Endothelial cell of umbilical vein (primary cell): ENCODE results near the gene CYP2C18. TPM values are rescaled to one million over a fixed set of nuclear protein-coding genes. Genes with fewer than 3 reads are reported as not detected.

Experiments
- BruUV-seq: library from RNA; stranded (reverse); fragments of 400-500 nt; replicated peaks from 2 replicates; lab custom pipeline; 2021; lab: Mats Ljungman, UMichigan
- CTCF ChIA-PET: fragments of 300-600, 350-600 bp; sonication (Branson Sonifier 250); formaldehyde crosslinking; loops from one replicate; lab custom pipeline; 2021; ENCODE audit warnings: antibody characterized with exemption, inconsistent platforms; lab: Charles Lee
- POLR2A ChIA-PET: fragments of 300-600, 350-600 bp; sonication (Branson Sonifier 250); formaldehyde crosslinking; loops from one replicate; lab custom pipeline; 2021; ENCODE audit warnings: antibody characterized with exemption, inconsistent platforms; lab: Charles Lee
- DNase-seq: peaks from one replicate; pipeline ENCODE4 v3.0.0-alpha.2; 2011; ENCODE audit warnings: low read depth, low spot score
- FAIRE-seq: peaks from 2 replicates; lab custom pipeline; 2011; peaks lifted over from hg19 to GRCh38; lab: Jason Lieb, UNC
- H2AFZ ChIP-seq: 2 replicates; pipeline ENCODE4 v1.6.0; 2012; ENCODE audit warnings: low read depth, low read length, control low read depth, inconsistent platforms
- H3K27ac ChIP-seq: 2 replicates; pipeline ENCODE4 v1.5.1; 2011; ENCODE audit warnings: low read depth, mild to moderate bottlenecking, control low read depth, low read length, moderate library complexity; ENCODE audit not compliant: insufficient read depth
- H3K27me3 ChIP-seq, 2 experiments: 2 replicates each; pipeline versions ENCODE4 v1.6.0 to v1.6.1; 2011; ENCODE audit warnings: low read length in 2 of 2, mixed read lengths in 1 of 2; ENCODE audit not compliant: control insufficient read depth in 2 of 2, insufficient read depth in 2 of 2
- H3K36me3 ChIP-seq, 2 experiments: 2 replicates in 1 of 2; 3 replicates in 1 of 2; pipeline ENCODE4 v1.5.1; 2011; ENCODE audit warnings: low read length in 2 of 2, mild to moderate bottlenecking in 1 of 2, moderate library complexity in 1 of 2; ENCODE audit not compliant: control insufficient read depth in 2 of 2, insufficient read depth in 2 of 2; ENCODE audit errors: extremely low read depth in 1 of 2
- H3K4me1 ChIP-seq: 3 replicates; pipeline ENCODE4 v1.5.1; 2011; ENCODE audit warnings: mild to moderate bottlenecking, low read length; ENCODE audit not compliant: control insufficient read depth, insufficient read depth; ENCODE audit errors: extremely low read depth
- H3K4me2 ChIP-seq: 2 replicates; pipeline ENCODE4 v1.6.1; 2011; ENCODE audit warnings: low read length, control low read depth, mixed read lengths; ENCODE audit not compliant: insufficient read depth
- H3K4me3 ChIP-seq, 3 experiments: fragments of 200-600 bp in 1 of 3; sonication (generic), shearing (Covaris generic) in 1 of 3; replicated peaks in 1 of 3; 2 replicates each; pipeline ENCODE4 v1.5.1; 2011 to 2016; ENCODE audit warnings: control low read depth in 3 of 3, low read length in 3 of 3, mild to moderate bottlenecking in 2 of 3, inconsistent platforms in 1 of 3, low read depth in 1 of 3, moderate library complexity in 1 of 3; ENCODE audit not compliant: insufficient read depth in 1 of 3
- H3K79me2 ChIP-seq: 2 replicates; pipeline ENCODE4 v1.6.0; 2012; ENCODE audit warnings: low read length, inconsistent platforms; ENCODE audit not compliant: control insufficient read depth, insufficient read depth
- H3K9ac ChIP-seq: replicated peaks from 2 replicates; pipeline ENCODE3; 2011; ENCODE audit warnings: low read length, control low read depth; ENCODE audit not compliant: insufficient read depth; ENCODE audit errors: extremely low read depth
- H3K9me1 ChIP-seq: replicated peaks from 3 replicates; pipeline ENCODE4 v1.6.0; 2011; ENCODE audit warnings: mild to moderate bottlenecking, low read length; ENCODE audit not compliant: control insufficient read depth, insufficient read depth; ENCODE audit errors: extremely low read depth
- H3K9me3 ChIP-seq: replicated peaks from 2 replicates; pipeline ENCODE4 v1.5.1; 2012; ENCODE audit warnings: low read length, inconsistent platforms; ENCODE audit not compliant: control insufficient read depth, insufficient read depth
- H4K20me1 ChIP-seq: replicated peaks from 2 replicates; pipeline ENCODE3; 2011; ENCODE audit warnings: mild to moderate bottlenecking, low read length; ENCODE audit not compliant: control insufficient read depth, insufficient read depth; ENCODE audit errors: extremely low read depth
- EZH2 ChIP-seq: IDR thresholded peaks from 2 replicates; pipeline ENCODE4 v1.6.1; 2012; ENCODE audit warnings: borderline replicate concordance, low read depth, mild to moderate bottlenecking, moderate library complexity, low read length, inconsistent platforms; ENCODE audit not compliant: severe bottlenecking
- FOS ChIP-seq: IDR thresholded peaks from 2 replicates; pipeline ENCODE4 v1.6.1; 2011; ENCODE audit warnings: mild to moderate bottlenecking, low read length, moderate library complexity, borderline replicate concordance; ENCODE audit not compliant: insufficient read depth
- GATA2 ChIP-seq: IDR thresholded peaks from 2 replicates; pipeline ENCODE4 v1.7.0; 2011; ENCODE audit warnings: low read depth, mild to moderate bottlenecking, moderate library complexity, mixed read lengths, low read length; ENCODE audit not compliant: insufficient read length, insufficient read depth
- JUN ChIP-seq: IDR thresholded peaks from 2 replicates; pipeline ENCODE4 v1.6.1; 2011; ENCODE audit warnings: borderline replicate concordance, low read depth; ENCODE audit not compliant: insufficient read length, insufficient read depth
- MYC ChIP-seq: IDR thresholded peaks from one replicate; pipeline ENCODE4 v1.6.1; 2011; ENCODE audit warnings: mild to moderate bottlenecking, low read depth, low read length
- POLR2A ChIP-seq: IDR thresholded peaks from 2 replicates; pipeline ENCODE4 v1.6.1; 2012; ENCODE audit warnings: low read depth, mild to moderate bottlenecking, control low read depth, low read length
- POLR2AphosphoS5 ChIP-seq: IDR thresholded peaks from 2 replicates; pipeline ENCODE4 v1.6.1; 2012; ENCODE audit warnings: low read depth, mild to moderate bottlenecking, control low read depth, low read length, moderate library complexity; ENCODE audit not compliant: insufficient read depth
- dilution Hi-C: fragments of 300-500 bp; cut with MboI; formaldehyde crosslinking; loops from one replicate; pipeline ENCODE4 v1.15.0; 2019; ENCODE audit warnings: low sequenced_read_pairs; ENCODE audit not compliant: extremely low pct_ligation_motif_present
- intact Hi-C: fragments of 100-400 bp; cut with micrococcal nuclease; formaldehyde crosslinking; loops from one replicate; pipeline ENCODE4 v1.10.0; 2022
- polyA plus RNA-seq, 4 experiments: library from polyadenylated mRNA; depleted of rRNA in 3 of 4; stranded (reverse) in 3 of 4; unstranded in 1 of 4; fragments of >200 nt; gene quantifications; 2 replicates each; pipeline versions ENCODE4 v1.2.1 to v1.2.3, GENCODE V29; 2011 to 2012; ENCODE audit warnings: missing spikeins in 1 of 4
- total RNA-seq: library from RNA; stranded (reverse); gene quantifications from 2 replicates; pipeline ENCODE4 v1.2.3, GENCODE V29; 2021
- TF ChIP-seq, protein P1 (sequence below), 2 donors: IDR thresholded peaks; 1 replicate in 1 of 2; 2 replicates in 1 of 2; pipeline ENCODE4 v1.5.1; 2011; ENCODE audit warnings: low read length in 2 of 2, mild to moderate bottlenecking in 2 of 2, moderate library complexity in 2 of 2, control low read depth in 1 of 2, inconsistent platforms in 1 of 2, low read depth in 1 of 2; ENCODE audit not compliant: insufficient read depth in 1 of 2; ENCODE audit errors: extremely low read depth in 1 of 2
- TF ChIP-seq, protein P2 (sequence below): IDR thresholded peaks from 2 replicates; pipeline ENCODE4 v1.6.1; 2011; ENCODE audit not compliant: insufficient read depth, insufficient read length

The CYP2C18 gene
- total and polyA plus RNA-seq, 2 donors (not counting 3 experiments of a cell fraction or from before 2014, with no cell fraction given): not detected

DNA sequence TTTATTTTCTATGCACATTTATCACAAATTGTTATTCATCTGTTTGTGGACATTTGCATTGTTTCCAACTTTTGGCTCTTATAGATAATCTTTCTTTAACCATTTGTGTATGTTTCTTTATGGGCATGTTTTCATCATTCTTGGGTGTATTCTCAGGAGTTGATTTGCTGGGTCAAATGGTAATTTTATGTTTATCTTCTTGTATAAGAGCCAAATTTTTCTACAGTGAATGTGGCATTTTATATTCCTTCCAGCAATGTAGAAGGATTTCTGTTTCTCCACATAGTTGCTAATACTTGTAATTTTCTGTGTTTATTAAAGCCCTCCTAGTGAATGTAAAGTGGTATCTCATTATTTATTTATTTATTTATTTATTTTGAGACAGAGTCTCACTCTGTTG lies 100.7 kb downstream of the CYP2C18 start:
- Histone ChIP-seq H3K9me3 (no peaks in the 10 kb centered on the region), H3K9me1 (no peaks in the 10 kb centered on the region), H4K20me1 (no peaks in the 10 kb centered on the region), H3K27ac (no peak overlapping the region), H2AFZ (no peak overlapping the region), H3K4me3 (no peak overlapping the region), H3K79me2 (no peaks in the 10 kb centered on the region), H3K4me1 (no peaks in the 10 kb centered on the region), H3K4me2 (no peak overlapping the region), H3K9ac (no peak overlapping the region), H3K36me3 (no peaks in the 10 kb centered on the region), H3K27me3 (no peaks in the 10 kb centered on the region)
- ChIA-PET POLR2A (no interaction called here), CTCF (no interaction called here)
- BruUV-seq: no TSS peak
- dilution Hi-C loops (no loop called here), intact Hi-C loops (no loop called here)
- FAIRE-seq: no peak
- no peak for DNase-seq
- no peak for TF ChIP-seq GATA2
- TF ChIP-seq FOS: no peak
- TF ChIP-seq EZH2: no peak
- no peak for TF ChIP-seq MYC
- TF ChIP-seq POLR2AphosphoS5: no peak
- TF ChIP-seq JUN: no peak
- TF ChIP-seq, protein P1, sequence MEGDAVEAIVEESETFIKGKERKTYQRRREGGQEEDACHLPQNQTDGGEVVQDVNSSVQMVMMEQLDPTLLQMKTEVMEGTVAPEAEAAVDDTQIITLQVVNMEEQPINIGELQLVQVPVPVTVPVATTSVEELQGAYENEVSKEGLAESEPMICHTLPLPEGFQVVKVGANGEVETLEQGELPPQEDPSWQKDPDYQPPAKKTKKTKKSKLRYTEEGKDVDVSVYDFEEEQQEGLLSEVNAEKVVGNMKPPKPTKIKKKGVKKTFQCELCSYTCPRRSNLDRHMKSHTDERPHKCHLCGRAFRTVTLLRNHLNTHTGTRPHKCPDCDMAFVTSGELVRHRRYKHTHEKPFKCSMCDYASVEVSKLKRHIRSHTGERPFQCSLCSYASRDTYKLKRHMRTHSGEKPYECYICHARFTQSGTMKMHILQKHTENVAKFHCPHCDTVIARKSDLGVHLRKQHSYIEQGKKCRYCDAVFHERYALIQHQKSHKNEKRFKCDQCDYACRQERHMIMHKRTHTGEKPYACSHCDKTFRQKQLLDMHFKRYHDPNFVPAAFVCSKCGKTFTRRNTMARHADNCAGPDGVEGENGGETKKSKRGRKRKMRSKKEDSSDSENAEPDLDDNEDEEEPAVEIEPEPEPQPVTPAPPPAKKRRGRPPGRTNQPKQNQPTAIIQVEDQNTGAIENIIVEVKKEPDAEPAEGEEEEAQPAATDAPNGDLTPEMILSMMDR (IDR thresholded peaks at IDR 0.05; ENCODE audit: extremely low read depth in 1 of 2, insufficient read depth in 1 of 2, low read depth in 1 of 2, low read length in 2 of 2): no peak
- TF ChIP-seq, protein P2, sequence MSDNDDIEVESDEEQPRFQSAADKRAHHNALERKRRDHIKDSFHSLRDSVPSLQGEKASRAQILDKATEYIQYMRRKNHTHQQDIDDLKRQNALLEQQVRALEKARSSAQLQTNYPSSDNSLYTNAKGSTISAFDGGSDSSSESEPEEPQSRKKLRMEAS: no peak
- no peak for TF ChIP-seq POLR2A
